ENCODE data around the gene PHLDB2. TPM values are rescaled to one million over a fixed set of nuclear protein-coding genes. Genes with fewer than 3 reads are reported as not detected.

The PHLDB2 gene
- total and polyA plus RNA-seq, 10 of the 15 experiments (the other 5 are each of a cell fraction or from before 2014, with no cell fraction given), result 0.03 to 0.67 (median 0.40) TPM

DNA sequence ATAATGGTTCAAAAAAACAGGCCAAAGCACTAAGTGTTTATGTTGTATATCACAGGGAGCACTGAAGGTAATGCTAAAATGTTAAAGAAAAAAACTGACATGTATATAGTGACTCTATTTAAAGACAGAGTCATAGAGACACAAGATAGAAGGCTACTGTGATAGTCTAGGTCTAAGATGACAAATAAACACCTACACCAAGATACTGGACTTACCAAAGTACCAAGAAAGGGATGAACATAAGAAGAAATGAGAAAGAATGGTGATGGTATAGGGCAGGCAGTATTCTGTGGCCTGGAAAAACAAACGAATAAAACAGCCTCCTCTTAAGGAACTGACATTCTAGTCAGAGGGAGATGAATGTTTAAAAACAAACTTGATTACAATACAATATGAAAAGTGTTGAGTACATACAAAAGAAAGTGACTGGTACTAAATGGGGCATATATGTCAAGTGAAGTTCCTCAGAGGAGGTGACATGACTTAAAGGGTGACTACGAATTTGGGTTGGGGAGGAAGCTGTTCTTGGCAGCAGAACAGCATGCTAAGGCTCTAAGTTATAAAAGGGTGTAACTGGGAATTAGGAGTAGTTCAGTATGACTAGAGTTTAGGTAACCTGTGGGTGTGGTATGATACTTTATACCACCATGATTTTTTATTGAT is 125.7 kb downstream of the PHLDB2 start (continued):
- TF ChIP-seq, protein P1, sequence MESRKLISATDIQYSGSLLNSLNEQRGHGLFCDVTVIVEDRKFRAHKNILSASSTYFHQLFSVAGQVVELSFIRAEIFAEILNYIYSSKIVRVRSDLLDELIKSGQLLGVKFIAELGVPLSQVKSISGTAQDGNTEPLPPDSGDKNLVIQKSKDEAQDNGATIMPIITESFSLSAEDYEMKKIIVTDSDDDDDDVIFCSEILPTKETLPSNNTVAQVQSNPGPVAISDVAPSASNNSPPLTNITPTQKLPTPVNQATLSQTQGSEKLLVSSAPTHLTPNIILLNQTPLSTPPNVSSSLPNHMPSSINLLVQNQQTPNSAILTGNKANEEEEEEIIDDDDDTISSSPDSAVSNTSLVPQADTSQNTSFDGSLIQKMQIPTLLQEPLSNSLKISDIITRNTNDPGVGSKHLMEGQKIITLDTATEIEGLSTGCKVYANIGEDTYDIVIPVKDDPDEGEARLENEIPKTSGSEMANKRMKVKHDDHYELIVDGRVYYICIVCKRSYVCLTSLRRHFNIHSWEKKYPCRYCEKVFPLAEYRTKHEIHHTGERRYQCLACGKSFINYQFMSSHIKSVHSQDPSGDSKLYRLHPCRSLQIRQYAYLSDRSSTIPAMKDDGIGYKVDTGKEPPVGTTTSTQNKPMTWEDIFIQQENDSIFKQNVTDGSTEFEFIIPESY (IDR thresholded peaks at IDR 0.05), result no peak
- TF ChIP-seq BHLHE40 (IDR thresholded peaks at IDR 0.05; ENCODE audit: borderline replicate concordance in 1 of 2, low read depth in 2 of 2, low read length in 1 of 2), result no peak

GRCh38 chr3:111986800-111987199 is 127.7 kb downstream of the PHLDB2 start:
- 100% methylated on average over 3 of the region's 3 CpGs for WGBS (ENCODE audit: insufficient coverage, insufficient replicate concordance, low lambda C conversion rate, missing lambda C conversion rate)
- intact Hi-C loops (cut with micrococcal nuclease; ENCODE audit: unreplicated experiment) (no loop called here), in situ Hi-C loops (cut with MboI) (no loop called here)
- no peak overlapping the region for H3K4me2 ChIP-seq (ENCODE audit: control insufficient read depth, insufficient read depth)
- ChIA-PET CTCF (interaction anchor here (0.7 to 15.4 kb wide), 7 partner anchors 10 to 316 kb away, joined by 3 to 467 read pairs (median 6); partner anchors contain the start of gene TAGLN3), POLR2A (no interaction called here), SMC1A (ENCODE audit: uncharacterized antibody, unreplicated experiment) (interaction anchor here (1.2 to 21.1 kb wide), 3 partner anchors 11 to 56 kb away, joined by 3 to 417 read pairs (median 4); no protein-coding TSS in a partner anchor), RAD21 (ENCODE audit: unreplicated experiment) (interaction anchor here (1.2 to 2.5 kb wide), 2 partner anchors 16 to 27 kb away, joined by 3 to 13 read pairs; no protein-coding TSS in a partner anchor)
- no peak overlapping the region for H3K27ac ChIP-seq (ENCODE audit: control insufficient read depth, insufficient read depth)
- no peaks in the 10 kb centered on the region for H4K20me1 ChIP-seq (ENCODE audit: control insufficient read depth, insufficient read depth)
- H3K27me3 ChIP-seq (replicated peaks in 1 of 2; ENCODE audit: control insufficient read depth in 2 of 2, insufficient read depth in 2 of 2, low read length in 1 of 2), result no peaks in the 10 kb centered on the region
- ATAC-seq, result no peak
- no peaks in the 10 kb centered on the region for H3K4me1 ChIP-seq (ENCODE audit: control insufficient read depth, insufficient read depth, low read length)
- no peaks in the 10 kb centered on the region for H3K9me3 ChIP-seq (replicated peaks; ENCODE audit: control insufficient read depth, insufficient read depth, low read length)
- H3K4me3 ChIP-seq, result no peak overlapping the region
- no TSS peak for BruUV-seq (replicated peaks)
- H2AFZ ChIP-seq (ENCODE audit: control insufficient read depth, low read depth, low read length), result no peak overlapping the region
- no peak for FAIRE-seq
- no peak overlapping the region for H3K9ac ChIP-seq (ENCODE audit: control insufficient read depth, insufficient read depth, low read length)
- peaks cover 2% of the 10 kb centered on the region for H3K79me2 ChIP-seq (ENCODE audit: control insufficient read depth, insufficient read depth, low read length)
- no peak for DNase-seq (ENCODE audit: low read depth, low spot score)
- H3K36me3 ChIP-seq (ENCODE audit: control insufficient read depth in 2 of 2, insufficient read depth in 2 of 2, low read length in 1 of 2), result peaks cover 0 to 2% of the 10 kb centered on the region in 2 experiments; a peak in 1 of 4 replicates
- TF ChIP-seq NR2C2 (IDR thresholded peaks at IDR 0.05; ENCODE audit: borderline replicate concordance, control insufficient read depth, insufficient read length, low read depth) (no peak), NFYA (IDR thresholded peaks at IDR 0.05; ENCODE audit: borderline replicate concordance, low read depth, low read length) (no peak), MAX (IDR thresholded peaks at IDR 0.05; ENCODE audit: low read depth, low read length) (no peak), FOS (IDR thresholded peaks at IDR 0.05; ENCODE audit: borderline replicate concordance, extremely low read depth, insufficient read length) (no peak), ZNF24 (IDR thresholded peaks at IDR 0.05) (no peak), JUND (IDR thresholded peaks at IDR 0.05; ENCODE audit: low read depth, low read length) (no peak), PML (IDR thresholded peaks at IDR 0.05; ENCODE audit: low read length) (no peak), STAT3 (IDR thresholded peaks at IDR 0.05; ENCODE audit: low read depth, low read length) (no peak), NBN (IDR thresholded peaks at IDR 0.05) (no peak), CHD4 (IDR thresholded peaks at IDR 0.05) (no peak), BMI1 (IDR thresholded peaks at IDR 0.05; ENCODE audit: borderline replicate concordance) (no peak), EGR1 (IDR thresholded peaks at IDR 0.05; ENCODE audit: borderline replicate concordance in 1 of 2, low read depth in 2 of 2, low read length in 2 of 2) (no peak), BRCA1 (IDR thresholded peaks at IDR 0.05; ENCODE audit: low read depth, low read length) (no peak), FOXK2 (IDR thresholded peaks at IDR 0.05) (no peak), ETV6 (conservative IDR thresholded peaks at IDR 0.05 in 1 of 2, IDR thresholded peaks at IDR 0.05 in 1 of 2; ENCODE audit: borderline replicate concordance in 1 of 2, low read depth in 1 of 2) (no peak), RUNX3 (IDR thresholded peaks at IDR 0.05; ENCODE audit: low read length) (no peak)
- TF ChIP-seq, protein P2, sequence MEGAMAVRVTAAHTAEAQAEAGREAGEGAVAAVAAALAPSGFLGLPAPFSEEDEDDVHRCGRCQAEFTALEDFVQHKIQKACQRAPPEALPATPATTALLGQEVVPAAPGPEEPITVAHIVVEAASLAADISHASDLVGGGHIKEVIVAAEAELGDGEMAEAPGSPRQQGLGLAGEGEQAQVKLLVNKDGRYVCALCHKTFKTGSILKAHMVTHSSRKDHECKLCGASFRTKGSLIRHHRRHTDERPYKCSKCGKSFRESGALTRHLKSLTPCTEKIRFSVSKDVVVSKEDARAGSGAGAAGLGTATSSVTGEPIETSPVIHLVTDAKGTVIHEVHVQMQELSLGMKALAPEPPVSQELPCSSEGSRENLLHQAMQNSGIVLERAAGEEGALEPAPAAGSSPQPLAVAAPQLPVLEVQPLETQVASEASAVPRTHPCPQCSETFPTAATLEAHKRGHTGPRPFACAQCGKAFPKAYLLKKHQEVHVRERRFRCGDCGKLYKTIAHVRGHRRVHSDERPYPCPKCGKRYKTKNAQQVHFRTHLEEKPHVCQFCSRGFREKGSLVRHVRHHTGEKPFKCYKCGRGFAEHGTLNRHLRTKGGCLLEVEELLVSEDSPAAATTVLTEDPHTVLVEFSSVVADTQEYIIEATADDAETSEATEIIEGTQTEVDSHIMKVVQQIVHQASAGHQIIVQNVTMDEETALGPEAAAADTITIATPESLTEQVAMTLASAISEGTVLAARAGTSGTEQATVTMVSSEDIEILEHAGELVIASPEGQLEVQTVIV (IDR thresholded peaks at IDR 0.05; ENCODE audit: borderline replicate concordance, partially characterized antibody), result no peak
